NCI-H1930 (cell line): Measurements from ENCODE around the gene PCDHB7.
"Not testable (repeated sequence)": the region's sequence is repeated elsewhere in the genome, so short reads cannot be mapped to it uniquely, and the experiment has no call there.

Experiments used
- DNase-seq, 2 experiments: peaks; one replicate each; lab custom pipeline; 2025; lab: John Stamatoyannopoulos, UW

The PCDHB7 gene

DNA sequence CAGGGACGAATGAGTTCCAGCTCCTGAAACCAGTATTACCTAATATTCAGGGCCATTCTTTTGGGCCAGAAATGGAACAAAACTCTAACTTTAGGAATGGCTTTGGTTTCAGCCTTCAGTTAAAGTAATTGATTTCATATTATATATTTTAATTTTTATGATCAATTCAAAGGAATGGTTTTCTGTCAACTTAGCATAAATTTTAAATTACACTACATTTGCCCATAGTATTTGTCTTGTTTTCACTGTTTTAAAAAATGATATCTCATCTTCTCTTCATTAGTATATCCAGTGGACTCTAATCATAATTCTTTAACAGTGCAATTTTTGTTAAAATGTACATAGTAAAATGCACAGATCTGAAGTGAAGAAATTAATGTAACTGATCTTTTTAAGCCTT lies 7.9 kb downstream of the PCDHB7 start:
- no peak for DNase-seq

DNA sequence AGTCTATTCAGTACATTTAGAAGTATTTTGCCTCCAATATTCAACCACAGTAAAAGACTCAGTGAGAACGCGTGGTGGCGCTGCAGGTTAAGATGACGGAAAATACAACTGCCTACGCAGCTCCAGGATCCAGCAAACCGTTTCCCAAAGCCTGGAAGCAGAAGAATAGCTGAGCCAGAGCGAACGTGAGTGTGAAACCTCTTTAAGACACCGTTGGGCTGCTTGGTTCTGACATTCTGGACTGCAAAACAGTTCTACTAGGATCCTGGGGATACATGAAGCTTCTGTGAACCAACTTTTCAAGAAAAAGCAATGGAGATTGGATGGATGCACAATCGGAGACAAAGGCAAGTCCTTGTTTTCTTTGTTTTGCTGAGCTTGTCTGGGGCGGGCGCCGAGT lies 9.8 kb downstream of the PCDHB7 start, which contains the start of gene PCDHB16:
PCDHB16 (plus strand) TSS at position 140 of the 400 bp plus-strand sequence; CDS start at position 313, 173 bp downstream.
- no peak for DNase-seq

DNA sequence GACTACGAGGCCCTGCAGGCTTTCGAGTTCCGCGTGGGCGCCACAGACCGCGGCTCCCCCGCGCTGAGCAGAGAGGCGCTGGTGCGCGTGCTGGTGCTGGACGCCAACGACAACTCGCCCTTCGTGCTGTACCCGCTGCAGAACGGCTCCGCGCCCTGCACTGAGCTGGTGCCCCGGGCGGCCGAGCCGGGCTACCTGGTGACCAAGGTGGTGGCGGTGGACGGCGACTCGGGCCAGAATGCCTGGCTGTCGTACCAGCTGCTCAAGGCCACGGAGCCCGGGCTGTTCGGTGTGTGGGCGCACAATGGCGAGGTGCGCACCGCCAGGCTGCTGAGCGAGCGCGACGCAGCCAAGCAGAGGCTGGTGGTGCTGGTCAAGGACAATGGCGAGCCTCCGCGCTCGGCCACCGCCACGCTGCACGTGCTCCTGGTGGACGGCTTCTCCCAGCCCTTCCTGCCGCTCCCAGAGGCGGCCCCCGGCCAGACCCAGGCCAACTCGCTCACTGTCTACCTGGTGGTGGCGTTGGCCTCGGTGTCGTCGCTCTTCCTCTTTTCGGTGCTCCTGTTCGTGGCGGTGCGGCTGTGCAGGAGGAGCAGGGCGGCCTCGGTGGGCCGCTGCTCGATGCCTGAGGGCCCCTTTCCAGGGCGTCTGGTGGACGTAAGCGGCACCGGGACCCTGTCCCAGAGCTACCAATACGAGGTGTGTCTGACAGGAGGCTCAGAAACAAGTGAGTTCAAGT lies 11.8 kb downstream of the PCDHB7 start:
- DNase-seq, result not testable (repeated sequence)

DNA sequence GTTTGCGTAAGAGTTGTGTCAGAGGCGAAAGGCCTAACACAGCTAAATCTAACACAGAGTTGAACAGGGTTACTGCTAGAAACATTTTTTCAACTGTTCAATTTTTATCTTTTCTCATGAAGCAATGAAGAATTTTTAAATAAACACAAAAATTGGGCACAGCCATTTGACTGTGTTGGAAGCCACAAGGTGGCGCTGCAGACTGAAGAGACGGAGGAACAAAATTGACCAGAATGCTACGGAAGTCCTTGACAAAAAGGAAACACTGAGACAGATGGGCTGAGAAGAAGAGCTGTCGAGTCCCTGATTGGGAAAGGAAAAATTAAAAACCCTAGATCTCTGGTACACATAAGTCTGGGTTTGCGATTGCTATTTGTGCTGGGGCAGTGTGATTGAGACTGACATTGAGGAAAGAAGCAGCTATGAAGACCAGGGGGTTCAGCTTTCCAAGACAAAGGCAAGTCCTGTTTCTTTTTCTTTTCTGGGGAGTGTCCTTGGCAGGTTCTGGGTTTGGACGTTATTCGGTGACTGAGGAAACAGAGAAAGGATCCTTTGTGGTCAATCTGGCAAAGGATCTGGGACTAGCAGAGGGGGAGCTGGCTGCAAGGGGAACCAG lies 14.6 kb downstream of the PCDHB7 start, which contains the start of gene PCDHB9:
PCDHB9 (plus strand) TSS at position 265 of the 616 bp plus-strand sequence; CDS start at position 423, 158 bp downstream.
- DNase-seq, result peak; percentile 2 to 23

DNA sequence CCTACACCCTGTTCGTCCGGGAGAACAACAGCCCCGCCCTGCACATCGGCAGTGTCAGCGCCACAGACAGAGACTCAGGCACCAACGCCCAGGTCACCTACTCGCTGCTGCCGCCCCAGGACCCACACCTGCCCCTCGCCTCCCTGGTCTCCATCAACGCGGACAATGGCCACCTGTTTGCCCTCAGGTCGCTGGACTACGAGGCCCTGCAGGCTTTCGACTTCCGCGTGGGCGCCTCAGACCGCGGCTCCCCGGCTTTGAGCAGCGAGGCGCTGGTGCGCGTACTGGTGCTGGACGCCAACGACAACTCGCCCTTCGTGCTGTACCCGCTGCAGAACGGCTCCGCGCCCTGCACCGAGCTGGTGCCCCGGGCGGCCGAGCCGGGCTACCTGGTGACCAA lies 16.2 kb downstream of the PCDHB7 start:
- not testable (repeated sequence) for DNase-seq

DNA sequence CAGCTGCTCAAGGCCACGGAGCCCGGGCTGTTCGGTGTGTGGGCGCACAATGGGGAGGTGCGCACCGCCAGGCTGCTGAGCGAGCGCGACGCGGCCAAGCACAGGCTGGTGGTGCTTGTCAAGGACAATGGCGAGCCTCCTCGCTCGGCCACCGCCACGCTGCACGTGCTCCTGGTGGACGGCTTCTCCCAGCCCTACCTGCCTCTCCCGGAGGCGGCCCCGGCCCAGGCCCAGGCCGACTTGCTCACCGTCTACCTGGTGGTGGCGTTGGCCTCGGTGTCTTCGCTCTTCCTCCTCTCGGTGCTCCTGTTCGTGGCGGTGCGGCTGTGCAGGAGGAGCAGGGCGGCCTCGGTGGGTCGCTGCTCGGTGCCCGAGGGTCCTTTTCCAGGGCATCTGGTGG lies 16.7 kb downstream of the PCDHB7 start:
- DNase-seq, result not testable (repeated sequence)

DNA sequence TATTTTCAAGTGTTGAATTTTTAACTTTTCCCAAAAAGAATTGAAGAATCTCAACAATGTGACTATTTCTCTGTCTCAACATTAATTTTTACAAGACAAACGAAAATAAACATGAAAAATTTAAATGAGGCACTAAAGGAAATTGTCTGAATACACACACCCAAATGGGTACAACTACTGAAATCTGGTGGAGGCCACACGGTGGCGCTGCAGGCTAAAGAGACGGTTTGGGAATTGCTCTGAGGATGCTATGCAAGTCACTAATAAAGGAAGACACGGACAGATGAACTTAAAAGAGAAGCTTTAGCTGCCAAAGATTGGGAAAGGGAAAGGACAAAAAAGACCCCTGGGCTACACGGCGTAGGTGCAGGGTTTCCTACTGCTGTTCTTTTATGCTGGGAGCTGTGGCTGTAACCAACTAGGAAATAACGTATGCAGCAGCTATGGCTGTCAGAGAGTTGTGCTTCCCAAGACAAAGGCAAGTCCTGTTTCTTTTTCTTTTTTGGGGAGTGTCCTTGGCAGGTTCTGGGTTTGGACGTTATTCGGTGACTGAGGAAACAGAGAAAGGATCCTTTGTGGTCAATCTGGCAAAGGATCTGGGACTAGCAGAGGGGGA lies 19.8 kb downstream of the PCDHB7 start, which contains the start of gene PCDHB10:
PCDHB10 (plus strand) TSS at position 244 of the 616 bp plus-strand sequence; CDS start at position 444, 200 bp downstream.
- DNase-seq, result peak; percentile 28 to 42

DNA sequence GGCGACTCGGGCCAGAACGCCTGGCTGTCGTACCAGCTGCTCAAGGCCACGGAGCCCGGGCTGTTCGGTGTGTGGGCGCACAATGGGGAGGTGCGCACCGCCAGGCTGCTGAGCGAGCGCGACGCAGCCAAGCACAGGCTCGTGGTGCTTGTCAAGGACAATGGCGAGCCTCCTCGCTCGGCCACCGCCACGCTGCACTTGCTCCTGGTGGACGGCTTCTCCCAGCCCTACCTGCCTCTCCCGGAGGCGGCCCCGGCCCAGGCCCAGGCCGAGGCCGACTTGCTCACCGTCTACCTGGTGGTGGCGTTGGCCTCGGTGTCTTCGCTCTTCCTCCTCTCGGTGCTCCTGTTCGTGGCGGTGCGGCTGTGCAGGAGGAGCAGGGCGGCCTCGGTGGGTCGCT lies 21.9 kb downstream of the PCDHB7 start:
- not testable (repeated sequence) for DNase-seq

DNA sequence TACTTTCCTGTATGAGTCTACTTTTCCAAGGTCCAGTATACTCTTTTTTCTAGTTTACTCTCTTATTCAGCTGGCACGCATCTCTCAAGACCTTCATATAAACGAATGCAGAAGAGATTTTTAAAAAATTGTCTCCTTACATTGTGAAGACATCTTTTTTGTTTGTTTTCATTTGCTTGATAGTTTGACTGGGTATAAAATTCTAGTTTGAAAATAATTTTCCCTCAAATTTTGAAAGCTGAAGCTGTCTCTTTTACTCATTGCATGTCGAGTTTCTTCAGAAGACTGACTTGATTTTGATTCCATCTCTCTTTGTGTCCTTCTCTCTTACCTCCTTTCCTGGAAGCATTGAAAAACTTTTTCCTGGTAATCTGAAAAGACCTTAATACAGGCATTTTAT lies 23.9 kb downstream of the PCDHB7 start:
- DNase-seq, result no peak

DNA sequence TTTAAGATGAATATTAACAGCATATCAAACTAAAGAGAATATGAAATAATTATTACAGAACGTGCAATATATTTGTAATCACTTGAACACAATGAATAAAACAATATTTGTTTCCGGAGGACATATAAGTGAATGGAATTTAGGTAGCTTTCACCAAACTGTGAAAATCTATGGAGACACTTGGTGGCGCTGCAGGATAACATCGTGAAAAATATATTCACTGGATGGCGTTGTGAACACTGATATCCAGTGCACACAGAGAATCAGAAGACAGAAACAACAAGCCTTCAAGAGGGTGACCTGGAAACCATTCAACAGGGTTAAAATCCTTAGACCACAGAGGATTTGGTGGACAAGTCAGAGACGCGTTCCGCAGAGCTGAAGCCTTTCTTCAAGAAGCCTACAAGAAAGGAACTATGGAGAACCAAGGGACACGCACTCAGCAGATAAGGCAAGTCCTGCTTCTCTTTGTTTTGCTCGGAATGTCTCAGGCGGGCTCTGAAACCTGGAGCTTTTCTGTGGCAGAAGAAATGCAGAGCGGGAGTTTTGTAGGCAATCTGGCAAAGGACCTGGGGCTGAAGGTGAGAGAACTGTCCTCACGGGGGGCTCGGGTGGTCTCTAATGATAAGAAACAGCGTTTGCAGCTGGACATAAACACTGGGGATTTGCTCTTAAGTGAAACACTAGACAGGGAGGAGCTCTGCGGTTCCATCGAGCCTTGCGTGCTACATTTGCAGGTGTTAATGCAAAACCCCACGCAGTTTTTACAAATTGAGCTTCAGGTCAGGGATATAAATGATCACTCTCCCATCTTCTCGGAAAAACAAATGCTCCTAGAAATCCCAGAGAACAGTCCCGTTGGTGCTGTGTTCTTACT lies 27.2 kb downstream of the PCDHB7 start, which contains the start of gene PCDHB11:
PCDHB11 (plus strand) TSS at position 269 of the 877 bp plus-strand sequence; CDS start at position 417, 148 bp downstream.
- DNase-seq, result peak; percentile 5 to 70

DNA sequence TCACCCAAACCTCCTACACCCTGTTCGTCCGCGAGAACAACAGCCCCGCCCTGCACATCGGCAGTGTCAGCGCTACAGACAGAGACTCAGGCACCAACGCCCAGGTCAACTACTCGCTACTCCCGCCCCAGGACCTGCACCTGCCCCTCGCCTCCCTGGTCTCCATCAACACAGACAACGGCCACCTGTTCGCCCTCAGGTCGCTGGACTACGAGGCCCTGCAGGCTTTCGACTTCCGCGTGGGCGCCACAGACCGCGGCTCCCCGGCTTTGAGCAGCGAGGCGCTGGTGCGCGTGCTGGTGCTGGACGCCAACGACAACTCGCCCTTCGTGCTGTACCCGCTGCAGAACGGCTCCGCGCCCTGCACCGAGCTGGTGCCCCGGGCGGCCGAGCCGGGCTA lies 28.7 kb downstream of the PCDHB7 start:
- not testable (repeated sequence) for DNase-seq

DNA sequence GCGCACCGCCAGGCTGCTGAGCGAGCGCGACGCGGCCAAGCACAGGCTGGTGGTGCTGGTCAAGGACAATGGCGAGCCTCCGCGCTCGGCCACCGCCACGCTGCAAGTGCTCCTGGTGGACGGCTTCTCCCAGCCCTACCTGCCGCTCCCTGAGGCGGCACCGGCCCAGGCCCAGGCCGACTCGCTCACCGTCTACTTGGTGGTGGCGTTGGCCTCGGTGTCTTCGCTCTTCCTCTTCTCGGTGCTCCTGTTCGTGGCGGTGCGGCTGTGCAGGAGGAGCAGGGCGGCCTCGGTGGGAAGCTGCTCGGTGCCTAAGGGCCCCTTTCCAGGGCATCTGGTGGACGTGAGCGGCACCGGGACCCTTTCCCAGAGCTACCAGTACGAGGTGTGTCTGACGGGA lies 29.2 kb downstream of the PCDHB7 start:
- DNase-seq, result not testable (repeated sequence)

DNA sequence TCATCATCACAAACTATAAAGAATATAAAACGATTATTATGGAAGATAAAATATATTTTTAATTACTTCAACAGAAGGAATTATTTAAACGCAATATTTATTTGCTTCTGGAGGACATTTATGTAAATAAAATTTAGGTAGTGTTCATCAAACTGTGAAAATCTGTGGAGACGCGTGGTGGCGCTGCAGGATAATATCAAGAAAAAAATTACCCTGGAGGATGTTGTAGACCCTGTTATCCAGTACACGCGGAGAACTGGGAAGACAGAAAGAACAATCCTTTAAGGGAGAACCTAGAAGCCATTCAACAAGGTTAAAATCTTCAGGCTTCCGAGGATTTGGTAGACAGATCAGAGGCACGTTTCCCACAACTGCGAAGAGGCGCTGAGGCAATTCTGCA lies 36.0 kb downstream of the PCDHB7 start, which contains the start of gene PCDHB12:
PCDHB12 (plus strand) TSS at position 242 of the 400 bp plus-strand sequence. CDS start 189 bp downstream, outside the sequence.
- no peak for DNase-seq

DNA sequence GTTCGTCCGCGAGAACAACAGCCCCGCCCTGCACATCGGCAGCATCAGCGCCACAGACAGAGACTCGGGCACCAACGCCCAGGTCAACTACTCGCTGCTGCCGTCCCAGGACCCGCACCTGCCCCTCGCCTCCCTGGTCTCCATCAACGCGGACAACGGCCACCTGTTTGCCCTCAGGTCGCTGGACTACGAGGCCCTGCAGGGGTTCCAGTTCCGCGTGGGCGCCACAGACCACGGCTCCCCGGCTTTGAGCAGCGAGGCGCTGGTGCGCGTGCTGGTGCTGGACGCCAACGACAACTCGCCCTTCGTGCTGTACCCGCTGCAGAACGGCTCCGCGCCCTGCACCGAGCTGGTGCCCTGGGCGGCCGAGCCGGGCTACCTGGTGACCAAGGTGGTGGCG lies 37.8 kb downstream of the PCDHB7 start:
- not testable (repeated sequence) for DNase-seq

DNA sequence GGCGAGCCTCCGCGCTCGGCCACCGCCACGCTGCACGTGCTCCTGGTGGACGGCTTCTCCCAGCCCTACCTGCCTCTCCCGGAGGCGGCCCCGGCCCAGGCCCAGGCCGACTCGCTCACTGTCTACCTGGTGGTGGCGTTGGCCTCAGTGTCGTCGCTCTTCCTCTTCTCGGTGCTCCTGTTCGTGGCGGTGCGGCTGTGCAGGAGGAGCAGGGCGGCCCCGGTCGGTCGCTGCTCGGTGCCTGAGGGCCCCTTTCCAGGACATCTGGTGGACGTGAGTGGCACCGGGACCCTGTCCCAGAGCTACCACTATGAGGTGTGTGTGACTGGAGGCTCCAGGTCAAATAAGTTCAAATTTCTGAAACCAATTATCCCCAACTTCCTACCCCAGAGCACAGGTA lies 38.4 kb downstream of the PCDHB7 start:
- DNase-seq, result not testable (repeated sequence)

DNA sequence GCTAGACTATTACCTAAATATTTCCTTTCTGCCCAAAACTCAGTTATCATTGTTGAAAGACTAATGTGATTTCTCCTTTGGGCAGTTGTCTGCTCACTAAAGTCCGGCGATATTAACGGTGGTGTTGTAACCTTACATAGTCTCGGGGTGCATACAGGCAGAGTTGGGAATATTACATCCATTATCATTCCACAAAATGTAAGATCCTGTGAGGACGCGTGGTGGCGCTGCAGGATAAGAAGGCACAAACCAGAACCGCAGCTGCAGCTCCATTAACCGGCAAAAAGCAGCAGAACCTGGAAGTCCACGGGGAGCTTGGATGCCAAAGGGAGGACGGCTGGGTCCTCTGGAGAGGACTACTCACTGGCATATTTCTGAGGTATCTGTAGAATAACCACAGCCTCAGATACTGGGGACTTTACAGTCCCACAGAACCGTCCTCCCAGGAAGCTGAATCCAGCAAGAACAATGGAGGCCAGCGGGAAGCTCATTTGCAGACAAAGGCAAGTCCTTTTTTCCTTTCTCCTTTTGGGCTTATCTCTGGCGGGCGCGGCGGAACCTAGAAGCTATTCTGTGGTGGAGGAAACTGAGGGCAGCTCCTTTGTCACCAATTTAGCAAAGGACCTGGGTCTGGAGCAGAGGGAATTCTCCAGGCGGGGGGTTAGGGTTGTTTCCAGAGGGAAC lies 41.4 kb downstream of the PCDHB7 start, which contains the start of gene PCDHB13:
PCDHB13 (plus strand) TSS at position 264 of the 684 bp plus-strand sequence; CDS start at position 469, 205 bp downstream.
- DNase-seq, result peak in 1 of 2 experiments; percentile 16

DNA sequence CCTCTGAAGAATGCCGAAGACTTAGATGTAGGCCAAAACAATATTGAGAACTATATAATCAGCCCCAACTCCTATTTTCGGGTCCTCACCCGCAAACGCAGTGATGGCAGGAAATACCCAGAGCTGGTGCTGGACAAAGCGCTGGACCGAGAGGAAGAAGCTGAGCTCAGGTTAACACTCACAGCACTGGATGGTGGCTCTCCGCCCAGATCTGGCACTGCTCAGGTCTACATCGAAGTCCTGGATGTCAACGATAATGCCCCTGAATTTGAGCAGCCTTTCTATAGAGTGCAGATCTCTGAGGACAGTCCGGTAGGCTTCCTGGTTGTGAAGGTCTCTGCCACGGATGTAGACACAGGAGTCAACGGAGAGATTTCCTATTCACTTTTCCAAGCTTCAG lies 42.1 kb downstream of the PCDHB7 start:
- not testable (repeated sequence) for DNase-seq

DNA sequence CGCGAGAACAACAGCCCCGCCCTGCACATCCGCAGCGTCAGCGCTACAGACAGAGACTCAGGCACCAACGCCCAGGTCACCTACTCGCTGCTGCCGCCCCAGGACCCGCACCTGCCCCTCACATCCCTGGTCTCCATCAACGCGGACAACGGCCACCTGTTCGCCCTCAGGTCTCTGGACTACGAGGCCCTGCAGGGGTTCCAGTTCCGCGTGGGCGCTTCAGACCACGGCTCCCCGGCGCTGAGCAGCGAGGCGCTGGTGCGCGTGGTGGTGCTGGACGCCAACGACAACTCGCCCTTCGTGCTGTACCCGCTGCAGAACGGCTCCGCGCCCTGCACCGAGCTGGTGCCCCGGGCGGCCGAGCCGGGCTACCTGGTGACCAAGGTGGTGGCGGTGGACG lies 43.1 kb downstream of the PCDHB7 start:
- not testable (repeated sequence) for DNase-seq

DNA sequence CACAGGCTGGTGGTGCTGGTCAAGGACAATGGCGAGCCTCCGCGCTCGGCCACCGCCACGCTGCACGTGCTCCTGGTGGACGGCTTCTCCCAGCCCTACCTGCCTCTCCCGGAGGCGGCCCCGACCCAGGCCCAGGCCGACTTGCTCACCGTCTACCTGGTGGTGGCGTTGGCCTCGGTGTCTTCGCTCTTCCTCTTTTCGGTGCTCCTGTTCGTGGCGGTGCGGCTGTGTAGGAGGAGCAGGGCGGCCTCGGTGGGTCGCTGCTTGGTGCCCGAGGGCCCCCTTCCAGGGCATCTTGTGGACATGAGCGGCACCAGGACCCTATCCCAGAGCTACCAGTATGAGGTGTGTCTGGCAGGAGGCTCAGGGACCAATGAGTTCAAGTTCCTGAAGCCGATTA lies 43.6 kb downstream of the PCDHB7 start:
- not testable (repeated sequence) for DNase-seq

DNA sequence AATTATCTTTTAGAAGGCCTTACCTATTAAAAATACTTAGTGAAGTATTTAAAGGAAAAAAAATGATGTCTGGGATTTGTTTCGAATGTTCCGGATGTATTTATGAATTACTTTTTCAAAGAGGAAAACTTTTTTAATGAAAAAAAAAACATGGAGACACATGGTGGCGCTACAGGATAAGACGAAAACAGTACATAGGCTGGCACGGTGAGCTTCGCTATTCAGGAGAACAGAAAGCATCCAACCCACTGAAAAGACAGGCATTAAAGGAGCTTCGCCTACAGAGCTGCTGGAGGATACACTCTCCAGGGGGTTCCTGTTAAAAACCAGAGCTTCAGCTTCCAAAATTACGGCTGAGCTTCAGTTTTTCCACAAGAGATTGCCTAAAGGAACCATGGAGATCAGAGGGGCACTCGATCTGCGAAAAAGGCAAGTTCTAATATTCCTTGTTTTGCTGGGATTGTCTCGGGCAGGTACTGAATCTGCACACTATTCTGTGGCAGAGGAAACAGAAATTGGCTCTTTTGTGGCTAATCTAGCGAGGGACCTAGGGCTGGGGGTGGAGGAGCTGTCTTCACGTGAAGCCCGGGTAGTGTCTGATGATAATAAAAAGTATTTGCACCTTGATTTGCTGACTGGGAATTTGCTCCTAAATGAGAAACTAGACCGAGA lies 50.8 kb downstream of the PCDHB7 start, which contains the start of gene PCDHB14:
PCDHB14 (plus strand) TSS at position 232 of the 672 bp plus-strand sequence; CDS start at position 395, 163 bp downstream.
- peak in 1 of 2 experiments; percentile 16 for DNase-seq
